ENCODE measurements around the gene SORCS2. TPM values are rescaled to one million over a fixed set of nuclear protein-coding genes. Genes with fewer than 3 reads are reported as not detected.

SORCS2 gene
- total and polyA plus RNA-seq, 2 of the 8 experiments (the other 6 are each of a cell fraction or from before 2014, with no cell fraction given): 0.36 to 1.8 TPM

GRCh38 chr4:7322166-7322991 lies 130.0 kb downstream of the SORCS2 start:
- Histone ChIP-seq H3K27me3 (replicated peaks in 1 of 4; ENCODE audit: control insufficient read depth in 3 of 4, extremely low read depth in 1 of 4, insufficient read depth in 3 of 4, low read length in 3 of 4) (no peaks in the 10 kb centered on the region), H4K8ac (ENCODE audit: extremely low read depth, insufficient read depth, low read length) (peak overlapping the region; percentile 0; the same call in 1 of the 2 replicates), H3K18ac (ENCODE audit: extremely low read depth, low read length) (no peak overlapping the region; the same call in 1 of the 2 replicates), H3K14ac (ENCODE audit: insufficient read length) (no peak overlapping the region), H3K4me1 (replicated peaks in 1 of 4; ENCODE audit: control insufficient read depth in 3 of 4, insufficient read depth in 4 of 4, low read length in 3 of 4) (peaks cover 0 to 11% (median 7%) of the 10 kb centered on the region in 4 experiments; a peak in 5 of 7 replicates), H3K9me3 (ENCODE audit: insufficient read depth in 2 of 2, low read depth in 1 of 2, low read length in 1 of 2) (no peaks in the 10 kb centered on the region), H3K79me1 (ENCODE audit: low read depth, low read length) (no peaks in the 10 kb centered on the region), H3K36me3 (ENCODE audit: control insufficient read depth in 2 of 4, insufficient read depth in 4 of 4, low read length in 3 of 4) (no peaks in the 10 kb centered on the region), H3K56ac (replicated peaks; ENCODE audit: insufficient read length, low read depth, low read length) (no peak overlapping the region), H3K79me2 (ENCODE audit: control insufficient read depth in 1 of 2, insufficient read depth in 2 of 2, low read length in 2 of 2) (no peaks in the 10 kb centered on the region), H3K4ac (replicated peaks; ENCODE audit: insufficient read length, low read depth, low read length) (no peak overlapping the region), H3K4me2 (ENCODE audit: insufficient read depth in 1 of 2, low read depth in 2 of 2, low read length in 2 of 2) (peak overlapping the region in 1 of 2 experiments; percentile 21; a peak in 1 of 4 replicates), H3K23me2 (ENCODE audit: low read depth, low read length) (no peaks in the 10 kb centered on the region), H3K9ac (replicated peaks in 1 of 4; ENCODE audit: extremely low read depth in 1 of 4, low read depth in 3 of 4, low read length in 3 of 4) (no peak overlapping the region), H2AFZ (ENCODE audit: low read length) (0 out of 2 replicates have a peak overlapping the region, but pooled peaks have one; percentile 8), H3K23ac (ENCODE audit: insufficient read length) (no peak overlapping the region), H4K20me1 (replicated peaks in 1 of 2; ENCODE audit: control insufficient read depth in 1 of 2, insufficient read depth in 2 of 2, low read length in 2 of 2) (no peaks in the 10 kb centered on the region), H2BK12ac (ENCODE audit: low read depth, low read length) (no peak overlapping the region), H2BK20ac (ENCODE audit: low read length) (no peak overlapping the region), H2BK120ac (replicated peaks; ENCODE audit: low read depth, low read length) (no peak overlapping the region), H4K91ac (replicated peaks; ENCODE audit: insufficient read length, low read length) (no peak overlapping the region), H4K5ac (ENCODE audit: insufficient read length, low read depth, low read length) (no peak overlapping the region), H3K4me3 (ENCODE audit: extremely low read depth in 1 of 4, insufficient read depth in 2 of 4, low read depth in 3 of 4, low read length in 4 of 4) (no peak overlapping the region), H2BK5ac (ENCODE audit: low read depth, low read length) (no peak overlapping the region), H2BK15ac (ENCODE audit: low read length) (no peak overlapping the region; the same call in 1 of the 2 replicates), H3K27ac (ENCODE audit: low read depth, low read length) (no peak overlapping the region), H2AK5ac (ENCODE audit: low read depth, low read length) (no peak overlapping the region; the same call in 1 of the 2 replicates)
- no peak for DNase-seq (ENCODE audit: low read depth in 1 of 2, low spot score in 2 of 2)
- ChIA-PET POLR2A (ENCODE audit: partially characterized antibody) (no interaction called here), CTCF (ENCODE audit: partially characterized antibody) (interaction anchor here (0.8 to 1.7 kb wide), 7 partner anchors 8 to 139 kb away, joined by 3 to 4 read pairs (median 3); no protein-coding TSS in a partner anchor)
- FAIRE-seq: no peak
- WGBS, 2 experiments (ENCODE audit: extremely low coverage in 1 of 2, insufficient coverage in 1 of 2, insufficient read length in 1 of 2, insufficient replicate concordance in 2 of 2, low coverage in 1 of 2, low lambda C conversion rate in 2 of 2, missing lambda C conversion rate in 1 of 2): 77% methylated on average over 18 of the region's 18 CpGs; no CpG with 5 or more reads in 1 of the 2 experiments
- TF ChIP-seq KDM5A (IDR thresholded peaks at IDR 0.05; ENCODE audit: low read length) (no peak), KDM4A (IDR thresholded peaks at IDR 0.05; ENCODE audit: low read depth, low read length, severe bottlenecking) (no peak), YY1 (IDR thresholded peaks at IDR 0.05; ENCODE audit: low read depth, low read length) (no peak), CREB1 (IDR thresholded peaks at IDR 0.05) (no peak), BACH1 (IDR thresholded peaks at IDR 0.05; ENCODE audit: low read length) (no peak), TAF1 (IDR thresholded peaks at IDR 0.05; ENCODE audit: low read depth, low read length) (no peak), GTF2F1 (IDR thresholded peaks at IDR 0.05; ENCODE audit: borderline replicate concordance, low read depth, low read length) (no peak), BCL11A (IDR thresholded peaks at IDR 0.05; ENCODE audit: low read depth in 2 of 2, low read length in 2 of 2) (no peak), RBBP5 (IDR thresholded peaks at IDR 0.05; ENCODE audit: borderline replicate concordance, low read depth, low read length) (no peak), ATF3 (IDR thresholded peaks at IDR 0.05; ENCODE audit: insufficient read depth, low read depth, low read length) (no peak), EZH2 (IDR thresholded peaks at IDR 0.05; ENCODE audit: low read depth, low read length, severe bottlenecking) (no peak), POLR2AphosphoS5 (IDR thresholded peaks at IDR 0.05; ENCODE audit: low read depth, low read length) (no peak)
